Activated T-cell treated with anti-CD3 and anti-CD28 coated beads, Interleukin-2, amount 50 U/mL, for 4 hours (primary cell): ENCODE results near the gene PCDHGB5. TPM values are rescaled to one million over a fixed set of nuclear protein-coding genes. Genes with fewer than 3 reads are reported as not detected.
"Not testable (repeated sequence)": the region's sequence is repeated elsewhere in the genome, so short reads cannot be mapped to it uniquely, and the experiment has no call there.

Source experiments
- ATAC-seq, 2 donors: fragments of 200-7000 bp; cut with Tn5 transposase; one replicate each; pipeline ENCODE4 v1.10.0; 2021
- DNase-seq: peaks from one replicate; pipeline ENCODE4 v3.0.0-alpha.2; 2020
- H3K27me3 Mint-ChIP-seq: one replicate; pipeline ENCODE4 v1.8.0; 2021; ENCODE audit warnings: low read depth, mixed read lengths
- H3K36me3 Mint-ChIP-seq: one replicate; pipeline ENCODE4 v1.8.0; 2022; ENCODE audit warnings: mixed read lengths; ENCODE audit not compliant: insufficient read depth
- H3K4me1 Mint-ChIP-seq: one replicate; pipeline ENCODE4 v1.8.0; 2021; ENCODE audit warnings: low read depth, mixed read lengths
- H3K4me3 Mint-ChIP-seq: one replicate; pipeline ENCODE4 v1.8.0; 2021; ENCODE audit warnings: mild to moderate bottlenecking, moderate library complexity, mixed read lengths
- H3K9me3 Mint-ChIP-seq: one replicate; pipeline ENCODE4 v1.8.0; 2021; ENCODE audit warnings: mixed read lengths
- total RNA-seq, 3 donors: library from RNA; stranded (reverse); gene quantifications; one replicate each; pipeline ENCODE4 v1.2.1, GENCODE V29; 2021

Gene PCDHGB5
- total RNA-seq, 3 donors from 2014 or later, result 0.26 to 0.91 (median 0.27) TPM

- Mint-ChIP-seq H3K27me3 (peaks cover 86% of the 10 kb centered on the region), H3K4me1 (peaks cover 2% of the 10 kb centered on the region), H3K9me3 (peaks cover 26% of the 10 kb centered on the region), H3K4me3 (peak within 1 kb of the TSS; percentile 77), H3K36me3 (peaks cover 2% of the 10 kb centered on the region)
- ATAC-seq, result peak; percentile 73 to 80
- DNase-seq, result no peak
Measured at GRCh38 chr5:141369994-141370848, 27.5 kb upstream of the PCDHGB5 start, which contains the start of gene PCDHGB3. Gene PCDHGB3, plus strand, starts transcription at chr5:141370242. Its CDS starts 153 bp downstream, at chr5:141370395.

DNA sequence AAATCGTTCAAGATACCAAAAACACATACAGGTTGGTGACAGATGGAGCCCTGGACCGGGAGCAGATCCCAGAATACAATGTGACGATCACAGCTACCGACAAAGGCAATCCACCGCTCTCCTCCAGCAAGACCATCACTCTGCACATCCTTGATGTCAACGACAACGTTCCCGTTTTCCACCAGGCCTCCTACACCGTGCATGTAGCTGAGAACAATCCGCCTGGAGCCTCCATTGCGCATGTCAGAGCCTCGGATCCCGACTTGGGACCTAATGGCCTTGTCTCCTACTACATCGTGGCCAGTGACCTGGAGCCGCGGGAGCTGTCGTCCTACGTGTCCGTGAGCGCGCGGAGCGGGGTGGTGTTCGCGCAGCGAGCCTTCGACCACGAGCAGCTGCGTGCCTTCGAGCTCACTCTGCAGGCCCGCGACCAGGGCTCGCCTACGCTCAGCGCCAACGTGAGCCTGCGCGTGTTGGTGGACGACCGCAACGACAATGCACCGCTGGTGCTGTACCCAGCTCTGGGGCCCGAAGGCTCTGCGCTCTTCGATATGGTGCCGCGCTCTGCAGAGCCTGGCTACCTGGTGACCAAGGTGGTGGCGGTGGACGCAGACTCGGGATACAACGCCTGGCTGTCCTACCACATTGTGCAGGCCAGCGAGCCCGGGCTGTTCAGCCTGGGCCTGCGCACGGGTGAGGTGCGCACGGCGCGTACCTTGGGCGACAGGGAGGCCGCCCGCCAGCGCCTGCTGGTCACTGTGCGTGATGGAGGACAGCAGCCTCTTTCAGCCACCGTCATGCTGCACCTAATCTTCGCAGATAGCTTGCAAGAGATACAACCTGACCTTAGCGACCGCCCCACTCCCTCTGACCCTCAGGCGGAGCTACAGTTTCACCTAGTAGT lies 25.9 kb upstream of the PCDHGB5 start:
- Mint-ChIP-seq H3K4me1 (peaks cover 2% of the 10 kb centered on the region), H3K4me3 (no peak overlapping the region), H3K9me3 (peaks cover 23% of the 10 kb centered on the region), H3K27me3 (peaks cover 85% of the 10 kb centered on the region), H3K36me3 (peaks cover 2% of the 10 kb centered on the region)
- ATAC-seq (no peak), DNase-seq (no peak)

GRCh38 chr5:141373673-141374317 lies 24.0 kb upstream of the PCDHGB5 start, which contains the start of gene PCDHGA6:
Gene PCDHGA6, plus strand, starts transcription at chr5:141373891. Its CDS starts 193 bp downstream, at chr5:141374084.
- Mint-ChIP-seq H3K27me3 (peaks cover 80% of the 10 kb centered on the region), H3K36me3 (peaks cover 2% of the 10 kb centered on the region), H3K4me3 (peak within 1 kb of the TSS; percentile 19), H3K9me3 (peaks cover 27% of the 10 kb centered on the region), H3K4me1 (peaks cover 2% of the 10 kb centered on the region)
- DNase-seq (no peak), ATAC-seq (no peak)

GRCh38 chr5:141374627-141375026 lies 23.1 kb upstream of the PCDHGB5 start:
- no peak overlapping the region for H3K4me3 Mint-ChIP-seq
- H3K36me3 Mint-ChIP-seq, result peaks cover 2% of the 10 kb centered on the region
- peaks cover 81% of the 10 kb centered on the region for H3K27me3 Mint-ChIP-seq
- H3K9me3 Mint-ChIP-seq, result peaks cover 30% of the 10 kb centered on the region
- DNase-seq (no peak), ATAC-seq (no peak)
- peaks cover 2% of the 10 kb centered on the region for H3K4me1 Mint-ChIP-seq

DNA sequence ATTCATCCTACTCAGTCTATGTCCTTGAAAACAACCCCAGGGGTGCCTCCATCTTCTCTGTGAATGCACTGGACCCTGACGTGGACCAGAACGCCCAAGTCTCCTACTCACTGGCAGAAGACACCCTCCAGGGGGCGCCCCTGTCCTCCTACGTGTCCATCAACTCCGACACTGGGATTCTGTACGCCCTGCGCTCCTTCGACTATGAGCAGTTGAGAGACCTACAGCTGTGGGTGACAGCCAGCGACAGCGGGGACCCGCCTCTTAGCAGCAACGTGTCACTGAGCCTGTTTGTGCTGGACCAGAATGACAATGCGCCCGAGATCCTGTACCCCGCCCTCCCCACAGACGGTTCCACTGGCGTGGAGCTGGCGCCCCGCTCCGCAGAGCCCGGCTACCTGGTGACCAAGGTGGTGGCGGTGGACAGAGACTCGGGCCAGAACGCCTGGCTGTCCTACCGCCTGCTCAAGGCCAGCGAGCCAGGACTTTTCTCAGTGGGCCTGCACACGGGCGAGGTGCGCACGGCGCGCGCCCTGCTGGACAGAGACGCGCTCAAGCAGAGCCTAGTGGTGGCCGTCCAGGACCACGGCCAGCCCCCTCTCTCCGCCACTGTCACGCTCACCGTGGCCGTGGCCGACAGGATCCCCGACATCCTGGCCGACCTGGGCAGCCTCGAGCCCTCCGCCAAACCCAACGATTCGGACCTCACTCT lies 22.1 kb upstream of the PCDHGB5 start:
- Mint-ChIP-seq H3K27me3 (peaks cover 82% of the 10 kb centered on the region), H3K9me3 (peaks cover 30% of the 10 kb centered on the region)
- ATAC-seq, H3K4me1 Mint-ChIP-seq, H3K36me3 Mint-ChIP-seq, H3K4me3 Mint-ChIP-seq, DNase-seq: not testable (repeated sequence)

GRCh38 chr5:141382469-141383294 lies 15.1 kb upstream of the PCDHGB5 start, which contains the start of gene PCDHGA7:
Gene PCDHGA7, plus strand, starts transcription at chr5:141382742. Its CDS starts 158 bp downstream, at chr5:141382900.
- Mint-ChIP-seq H3K4me1 (peaks cover 2% of the 10 kb centered on the region), H3K9me3 (peaks cover 29% of the 10 kb centered on the region), H3K27me3 (peaks cover 75% of the 10 kb centered on the region), H3K4me3 (peak within 1 kb of the TSS; percentile 74), H3K36me3 (peaks cover 2% of the 10 kb centered on the region)
- no peak for ATAC-seq
- DNase-seq, result no peak

GRCh38 chr5:141383345-141383744 lies 14.4 kb upstream of the PCDHGB5 start:
- DNase-seq, result no peak
- peaks cover 76% of the 10 kb centered on the region for H3K27me3 Mint-ChIP-seq
- ATAC-seq, result no peak
- peaks cover 2% of the 10 kb centered on the region for H3K4me1 Mint-ChIP-seq
- H3K4me3 Mint-ChIP-seq, result no peak overlapping the region
- H3K9me3 Mint-ChIP-seq, result peaks cover 30% of the 10 kb centered on the region
- H3K36me3 Mint-ChIP-seq, result peaks cover 3% of the 10 kb centered on the region

- no peak for ATAC-seq
- Mint-ChIP-seq H3K36me3 (peaks cover 5% of the 10 kb centered on the region), H3K4me1 (peaks cover 2% of the 10 kb centered on the region), H3K4me3 (no peak overlapping the region), H3K27me3 (peaks cover 77% of the 10 kb centered on the region), H3K9me3 (peaks cover 34% of the 10 kb centered on the region)
- DNase-seq, result no peak
Measured at GRCh38 chr5:141384471-141385267, 13.1 kb upstream of the PCDHGB5 start.

GRCh38 chr5:141387557-141388311 lies 10.0 kb upstream of the PCDHGB5 start, which contains the start of gene PCDHGB4:
Gene PCDHGB4, plus strand, starts transcription at chr5:141387698. Its CDS starts 187 bp downstream, at chr5:141387885.
- ATAC-seq, result peak; percentile 41 to 51
- Mint-ChIP-seq H3K9me3 (peaks cover 34% of the 10 kb centered on the region), H3K27me3 (peaks cover 76% of the 10 kb centered on the region)
- not testable (repeated sequence) for DNase-seq, H3K4me1 Mint-ChIP-seq, H3K4me3 Mint-ChIP-seq, H3K36me3 Mint-ChIP-seq

DNA sequence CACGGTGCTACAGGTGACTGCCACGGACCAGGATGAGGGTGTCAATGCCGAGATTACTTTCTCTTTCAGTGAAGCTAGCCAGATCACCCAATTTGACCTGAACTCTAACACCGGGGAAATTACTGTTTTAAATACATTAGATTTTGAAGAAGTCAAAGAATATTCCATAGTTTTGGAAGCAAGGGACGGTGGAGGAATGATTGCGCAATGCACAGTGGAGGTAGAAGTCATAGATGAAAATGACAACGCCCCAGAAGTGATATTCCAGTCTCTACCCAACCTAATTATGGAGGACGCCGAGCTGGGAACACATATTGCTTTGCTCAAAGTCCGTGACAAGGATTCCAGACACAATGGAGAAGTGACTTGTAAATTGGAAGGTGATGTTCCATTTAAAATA lies 9.1 kb upstream of the PCDHGB5 start:
- no peak for DNase-seq
- Mint-ChIP-seq H3K4me3 (no peak overlapping the region), H3K9me3 (peaks cover 36% of the 10 kb centered on the region), H3K4me1 (no peaks in the 10 kb centered on the region), H3K27me3 (peaks cover 75% of the 10 kb centered on the region), H3K36me3 (peaks cover 5% of the 10 kb centered on the region)
- no peak for ATAC-seq

DNA sequence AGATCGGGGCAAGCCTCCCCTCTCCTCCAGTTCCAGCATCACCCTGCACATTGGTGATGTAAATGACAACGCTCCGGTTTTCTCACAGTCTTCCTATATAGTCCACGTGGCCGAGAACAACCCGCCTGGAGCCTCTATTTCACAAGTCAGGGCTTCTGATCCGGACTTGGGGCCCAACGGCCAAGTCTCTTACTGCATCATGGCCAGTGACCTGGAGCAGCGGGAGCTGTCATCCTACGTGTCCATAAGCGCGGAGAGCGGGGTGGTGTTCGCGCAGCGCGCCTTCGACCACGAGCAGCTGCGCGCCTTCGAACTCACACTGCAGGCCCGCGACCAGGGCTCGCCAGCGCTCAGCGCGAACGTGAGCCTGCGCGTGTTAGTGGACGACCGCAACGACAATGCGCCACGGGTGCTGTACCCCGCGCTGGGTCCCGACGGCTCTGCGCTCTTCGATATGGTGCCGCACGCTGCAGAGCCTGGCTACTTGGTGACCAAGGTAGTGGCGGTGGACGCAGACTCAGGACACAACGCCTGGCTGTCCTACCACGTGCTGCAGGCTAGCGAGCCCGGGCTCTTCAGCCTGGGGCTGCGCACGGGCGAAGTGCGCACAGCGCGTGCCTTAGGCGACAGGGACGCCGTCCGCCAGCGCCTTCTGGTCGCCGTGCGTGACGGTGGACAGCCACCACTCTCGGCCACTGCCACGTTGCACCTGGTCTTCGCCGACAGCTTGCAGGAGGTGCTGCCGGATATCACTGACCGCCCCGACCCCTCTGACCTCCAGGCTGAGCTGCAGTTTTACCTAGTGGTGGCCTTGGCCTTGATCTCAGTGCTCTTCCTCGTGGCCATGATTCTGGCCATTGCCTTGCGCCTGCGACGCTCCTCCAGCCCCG lies 8.3 kb upstream of the PCDHGB5 start:
- no peak for DNase-seq
- no peak for ATAC-seq
- Mint-ChIP-seq H3K4me1 (no peaks in the 10 kb centered on the region), H3K4me3 (no peak overlapping the region), H3K9me3 (peaks cover 43% of the 10 kb centered on the region), H3K27me3 (peaks cover 75% of the 10 kb centered on the region), H3K36me3 (peaks cover 5% of the 10 kb centered on the region)
